ENCODE measurements around the gene NTRK2. TPM values are rescaled to one million over a fixed set of nuclear protein-coding genes. Genes with fewer than 3 reads are reported as not detected.

NTRK2 gene
- total and polyA plus RNA-seq, 12 donors: 0.43 to 5.6 (median 2.1) TPM

GRCh38 chr9:84937180-84937579 lies 267.7 kb downstream of the NTRK2 start:
- WGBS, 4 donors: 86 to 94% (median 87%) methylated on average over 1 to 2 of the region's 2 CpGs

DNA sequence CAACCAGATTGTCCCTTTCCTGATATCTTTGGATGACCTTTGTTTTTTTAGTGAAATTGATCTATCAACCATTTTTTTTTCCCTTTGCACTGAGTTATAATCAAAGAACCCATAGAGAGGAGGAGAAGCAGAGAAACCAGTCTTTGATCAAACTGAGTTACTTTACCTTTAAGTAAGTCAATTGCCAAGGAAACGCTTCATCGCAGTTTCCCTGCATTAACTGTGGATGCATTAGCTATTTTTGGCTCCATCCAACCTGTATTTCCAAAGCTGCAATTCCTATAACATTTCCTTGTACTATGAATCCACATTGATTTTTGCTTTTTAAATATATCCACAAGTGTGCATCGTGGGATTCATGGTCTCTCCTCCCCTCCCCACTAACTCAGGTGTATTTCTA lies 268.1 kb downstream of the NTRK2 start:
- H3K27ac ChIP-seq: no peak overlapping the region
- 67 to 81% (median 71%) methylated on average over 3 of the region's 3 CpGs for WGBS, 4 donors
- H3K9me3 ChIP-seq (replicated peaks in 1 of 3): no peaks in the 10 kb centered on the region
- no peaks in the 10 kb centered on the region for H3K36me3 ChIP-seq (replicated peaks in 1 of 2)
- no peak overlapping the region for H3K4me3 ChIP-seq
- H3K4me1 ChIP-seq (replicated peaks in 1 of 2): no peaks in the 10 kb centered on the region
- DNase-seq: no peak
- TF ChIP-seq, protein P1, sequence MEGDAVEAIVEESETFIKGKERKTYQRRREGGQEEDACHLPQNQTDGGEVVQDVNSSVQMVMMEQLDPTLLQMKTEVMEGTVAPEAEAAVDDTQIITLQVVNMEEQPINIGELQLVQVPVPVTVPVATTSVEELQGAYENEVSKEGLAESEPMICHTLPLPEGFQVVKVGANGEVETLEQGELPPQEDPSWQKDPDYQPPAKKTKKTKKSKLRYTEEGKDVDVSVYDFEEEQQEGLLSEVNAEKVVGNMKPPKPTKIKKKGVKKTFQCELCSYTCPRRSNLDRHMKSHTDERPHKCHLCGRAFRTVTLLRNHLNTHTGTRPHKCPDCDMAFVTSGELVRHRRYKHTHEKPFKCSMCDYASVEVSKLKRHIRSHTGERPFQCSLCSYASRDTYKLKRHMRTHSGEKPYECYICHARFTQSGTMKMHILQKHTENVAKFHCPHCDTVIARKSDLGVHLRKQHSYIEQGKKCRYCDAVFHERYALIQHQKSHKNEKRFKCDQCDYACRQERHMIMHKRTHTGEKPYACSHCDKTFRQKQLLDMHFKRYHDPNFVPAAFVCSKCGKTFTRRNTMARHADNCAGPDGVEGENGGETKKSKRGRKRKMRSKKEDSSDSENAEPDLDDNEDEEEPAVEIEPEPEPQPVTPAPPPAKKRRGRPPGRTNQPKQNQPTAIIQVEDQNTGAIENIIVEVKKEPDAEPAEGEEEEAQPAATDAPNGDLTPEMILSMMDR (IDR thresholded peaks at IDR 0.05): no peak
- TF ChIP-seq POLR2A (IDR thresholded peaks at IDR 0.05): no peak
- intact Hi-C loops (cut with DNase I): no loop called here
- H3K27me3 ChIP-seq: no peaks in the 10 kb centered on the region

More at GRCh38 chr9:84937180-84937579, 267.7 kb downstream of the NTRK2 start:
- Histone ChIP-seq H3K4me3 (no peak overlapping the region), H3K36me3 (replicated peaks in 1 of 2) (no peaks in the 10 kb centered on the region), H3K4me1 (replicated peaks in 1 of 2) (no peaks in the 10 kb centered on the region), H3K9me3 (replicated peaks in 1 of 3) (no peaks in the 10 kb centered on the region), H3K27ac (no peak overlapping the region), H3K27me3 (no peaks in the 10 kb centered on the region)
- no peak for TF ChIP-seq POLR2A (IDR thresholded peaks at IDR 0.05)
- TF ChIP-seq, protein P1 (IDR thresholded peaks at IDR 0.05): no peak
- intact Hi-C loops (cut with DNase I): no loop called here
- DNase-seq: no peak

DNA sequence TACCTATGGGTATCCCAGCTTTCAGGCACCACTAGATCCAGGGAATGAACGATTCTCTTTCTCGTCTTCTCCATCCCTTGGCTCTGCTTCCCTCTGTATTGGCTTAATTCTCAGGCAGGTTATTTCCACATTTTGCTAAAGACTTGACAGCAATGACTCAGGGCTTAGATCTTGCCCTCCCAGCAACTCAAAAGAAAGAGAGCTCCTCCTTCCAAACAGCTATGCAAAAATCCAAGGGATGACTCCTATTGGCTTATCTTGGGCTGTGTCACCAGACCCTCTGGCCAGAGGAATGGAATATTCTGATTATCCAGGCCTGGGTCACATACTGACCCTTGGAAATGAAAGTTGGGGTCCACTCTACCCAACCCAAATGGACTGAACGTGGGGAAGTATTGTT lies 270.2 kb downstream of the NTRK2 start:
- Histone ChIP-seq H3K27ac (no peak overlapping the region), H3K9me3 (replicated peaks in 1 of 3) (no peaks in the 10 kb centered on the region), H3K27me3 (no peaks in the 10 kb centered on the region), H3K36me3 (replicated peaks in 1 of 2) (no peaks in the 10 kb centered on the region), H3K4me3 (no peak overlapping the region), H3K4me1 (replicated peaks in 1 of 2) (no peaks in the 10 kb centered on the region)
- intact Hi-C loops (cut with DNase I): no loop called here
- 78 to 81% (median 80%) methylated on average over 3 of the region's 3 CpGs for WGBS, 4 donors
- DNase-seq: no peak
- TF ChIP-seq POLR2A (IDR thresholded peaks at IDR 0.05): no peak
- TF ChIP-seq, protein P1 (IDR thresholded peaks at IDR 0.05): no peak

DNA sequence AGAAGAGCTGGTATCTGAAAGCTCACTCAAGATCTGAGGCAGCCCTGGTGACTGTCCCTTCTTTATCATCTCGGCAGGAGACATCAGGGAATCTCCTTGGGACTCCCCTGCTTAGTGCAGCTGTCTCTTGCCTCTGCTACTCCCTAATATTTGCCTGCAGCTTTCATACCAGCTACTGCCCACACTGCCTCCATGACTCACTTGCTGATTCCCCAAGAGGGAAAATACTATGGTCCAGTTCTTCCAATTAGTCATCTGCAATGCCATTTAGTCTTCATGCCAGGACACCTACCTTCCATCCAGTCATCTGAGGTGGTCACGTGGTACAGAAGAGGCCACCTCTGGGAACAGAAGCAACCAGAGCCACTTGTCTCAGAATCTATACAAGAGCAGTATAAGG lies 270.8 kb downstream of the NTRK2 start:
- no peak for TF ChIP-seq POLR2A (IDR thresholded peaks at IDR 0.05)
- TF ChIP-seq, protein P1 (IDR thresholded peaks at IDR 0.05): no peak
- intact Hi-C loops (cut with DNase I): no loop called here
- Histone ChIP-seq H3K9me3 (replicated peaks in 1 of 3) (no peaks in the 10 kb centered on the region), H3K4me1 (replicated peaks in 1 of 2) (no peaks in the 10 kb centered on the region), H3K36me3 (replicated peaks in 1 of 2) (no peaks in the 10 kb centered on the region), H3K27me3 (no peaks in the 10 kb centered on the region), H3K4me3 (no peak overlapping the region), H3K27ac (no peak overlapping the region)
- DNase-seq: no peak
- WGBS, 4 donors: 56 to 78% (median 66%) methylated on average over 2 of the region's 2 CpGs
